HG03521 (cell line): ENCODE measurements around the gene ST6GALNAC3.

ENCODE experiments used
- ATAC-seq: cut with Tn5 transposase; IDR thresholded peaks from one replicate; pipeline ENCODE4 v1.9.1; 2021; ENCODE audit warnings: mild to moderate bottlenecking, moderate library complexity; ENCODE audit not compliant: unreplicated experiment

The ST6GALNAC3 gene

DNA sequence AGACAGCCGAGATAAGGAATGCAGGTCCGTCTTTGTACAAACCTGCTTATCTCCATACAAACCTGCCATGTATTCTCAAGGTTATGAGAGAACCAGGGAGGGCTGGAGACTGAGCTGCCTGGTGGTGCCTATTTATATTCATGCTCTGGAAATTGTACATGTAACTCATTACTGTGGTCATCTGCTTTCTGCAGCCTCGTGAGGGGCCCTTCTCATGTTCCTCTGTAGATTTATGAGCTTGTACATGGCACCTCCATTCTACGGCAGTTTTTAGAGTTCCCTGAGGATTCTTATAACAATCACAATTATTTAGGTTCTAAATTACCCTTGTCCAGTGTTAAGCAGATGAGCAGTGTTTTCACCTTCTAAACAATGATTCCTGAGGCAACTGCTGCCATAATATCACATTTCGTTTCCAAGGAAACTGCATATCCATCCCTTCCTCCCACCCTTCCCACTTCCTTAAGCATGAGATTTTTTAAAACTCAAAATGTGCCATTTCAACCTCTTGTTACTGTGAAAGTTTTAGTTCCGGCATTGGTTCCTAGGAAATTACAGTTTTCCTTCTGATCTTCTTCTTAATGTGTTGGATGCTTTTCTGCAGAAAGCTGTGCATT lies 112.1 kb downstream of the ST6GALNAC3 start:
- no peak for ATAC-seq

DNA sequence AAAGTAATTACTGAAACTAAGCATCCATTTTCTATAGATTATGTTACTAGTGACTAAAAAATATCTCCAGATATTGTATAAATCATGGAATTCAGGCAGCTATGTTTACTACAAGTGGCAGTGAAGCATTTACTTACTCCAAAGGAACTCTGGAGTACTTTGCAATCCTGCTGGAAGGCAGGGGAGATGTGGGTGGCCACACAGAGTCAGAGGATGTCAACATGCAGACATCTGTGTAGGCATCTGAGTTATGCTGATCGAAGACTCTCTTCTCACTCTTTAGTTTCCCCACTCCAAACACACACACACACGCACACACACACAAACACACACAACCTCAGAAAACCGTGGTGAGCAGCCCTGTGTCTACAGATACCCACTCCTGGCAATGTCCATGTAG lies 112.9 kb downstream of the ST6GALNAC3 start:
- ATAC-seq = no peak

DNA sequence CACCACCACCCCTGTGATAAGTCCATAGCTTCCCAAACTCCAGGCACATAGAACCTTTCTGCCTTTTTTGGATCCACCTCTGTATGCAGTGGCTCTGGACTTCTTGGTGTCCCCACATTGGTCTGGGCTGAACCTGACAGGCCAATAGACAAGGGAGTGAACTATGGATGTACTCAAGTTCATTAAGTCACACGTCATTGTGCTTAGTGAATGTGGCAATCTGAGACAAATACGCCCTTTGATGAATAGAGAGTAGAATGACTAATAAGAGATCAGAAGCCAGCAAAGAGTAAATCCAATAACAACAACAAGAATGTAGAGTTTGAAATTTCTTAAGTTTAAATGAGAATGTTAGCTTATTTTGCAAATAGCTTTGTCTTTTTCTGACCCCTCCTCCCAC lies 114.8 kb downstream of the ST6GALNAC3 start:
- no peak for ATAC-seq

DNA sequence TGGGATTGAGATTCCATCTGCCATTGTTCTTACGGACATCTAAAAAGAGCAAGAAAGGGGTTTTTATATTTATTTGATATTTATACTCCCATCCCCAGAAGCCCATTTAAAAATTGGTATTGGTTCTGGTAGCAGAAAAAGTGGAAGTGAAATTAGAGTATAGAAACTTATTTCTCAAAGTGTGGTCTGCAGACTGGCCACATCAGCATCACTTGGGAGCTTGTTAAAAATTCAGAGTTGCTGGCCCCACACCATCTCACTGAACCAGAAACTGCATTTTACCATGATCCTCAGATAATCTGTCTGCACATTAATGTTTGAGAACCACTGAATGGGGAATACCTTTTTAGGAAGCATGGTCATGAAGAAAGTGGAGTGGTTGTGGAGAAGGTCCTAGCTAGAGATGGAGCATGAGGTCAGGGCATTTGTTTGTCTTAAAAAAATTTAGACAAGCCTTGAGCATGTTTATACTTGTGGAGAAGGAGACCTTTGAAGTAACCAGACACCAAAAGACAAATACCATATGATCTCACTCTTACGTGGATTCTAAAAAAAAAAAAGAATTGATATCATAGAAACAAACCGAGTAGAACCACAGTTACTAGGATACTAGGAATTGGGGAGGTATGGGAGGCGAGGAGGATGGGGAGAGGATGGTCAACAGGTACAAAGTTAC lies 116.3 kb downstream of the ST6GALNAC3 start:
- ATAC-seq = no peak

DNA sequence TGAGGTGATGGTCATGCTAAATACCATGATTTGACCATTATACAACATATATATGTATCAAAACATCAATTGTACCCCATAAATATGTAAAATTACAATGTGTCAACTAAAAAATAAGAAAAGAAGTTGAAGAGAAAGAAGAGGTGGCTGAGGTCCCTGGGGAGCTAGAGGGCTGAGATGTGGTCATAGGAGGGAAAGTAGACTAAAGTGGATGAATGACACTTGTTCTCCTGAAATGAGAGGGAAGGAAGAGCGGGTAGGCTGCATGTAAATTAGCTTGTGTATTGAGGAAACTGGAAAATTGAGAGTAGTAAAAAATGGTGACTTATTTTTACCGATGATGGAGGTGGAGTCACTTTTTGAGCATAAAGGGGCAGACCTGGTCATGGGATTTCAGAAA lies 117.0 kb downstream of the ST6GALNAC3 start:
- ATAC-seq = no peak

DNA sequence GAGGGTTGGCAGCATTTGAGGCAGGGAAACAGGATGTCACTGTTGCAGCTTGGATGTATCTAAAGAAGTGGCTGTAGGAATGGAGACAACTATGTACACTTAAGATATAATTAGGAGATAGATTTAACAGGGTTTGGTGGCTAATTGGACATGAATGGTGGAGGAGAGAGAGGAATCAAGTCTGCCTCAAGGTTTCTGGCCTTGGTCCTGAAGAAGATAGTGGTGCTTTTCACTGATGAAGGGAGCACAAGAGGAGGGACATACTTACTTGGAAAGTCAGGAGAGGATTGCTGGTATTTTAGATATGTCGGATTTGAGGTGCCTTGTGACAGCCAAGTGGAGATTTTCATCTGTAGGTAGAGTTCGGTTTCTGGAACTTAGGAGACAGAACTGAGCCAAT lies 123.9 kb downstream of the ST6GALNAC3 start:
- no peak for ATAC-seq

GRCh38 chr1:76202670-76203069 lies 128.1 kb downstream of the ST6GALNAC3 start:
- no peak for ATAC-seq

GRCh38 chr1:76203127-76203526 lies 128.6 kb downstream of the ST6GALNAC3 start:
- no peak for ATAC-seq

GRCh38 chr1:76209238-76209637 lies 134.7 kb downstream of the ST6GALNAC3 start:
- ATAC-seq = no peak

DNA sequence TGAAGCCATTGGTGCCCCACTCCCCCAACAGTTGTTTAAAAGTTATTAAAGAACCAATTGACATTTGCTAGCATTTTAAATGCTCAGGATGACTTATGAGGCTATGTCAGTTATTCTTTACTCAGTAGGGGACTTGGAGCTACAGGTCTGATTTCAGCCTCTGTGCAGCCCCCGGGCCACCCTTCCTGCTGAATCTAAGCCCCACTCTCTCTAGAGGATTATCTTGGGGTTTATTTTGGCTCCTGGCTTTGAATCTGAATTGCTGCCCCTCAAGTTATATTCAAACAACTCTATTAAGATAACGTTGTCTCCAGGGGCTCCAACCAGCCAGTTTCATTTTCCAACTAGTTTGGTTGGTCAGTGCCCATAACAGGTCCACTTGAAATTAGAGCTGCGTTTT lies 135.1 kb downstream of the ST6GALNAC3 start:
- no peak for ATAC-seq

DNA sequence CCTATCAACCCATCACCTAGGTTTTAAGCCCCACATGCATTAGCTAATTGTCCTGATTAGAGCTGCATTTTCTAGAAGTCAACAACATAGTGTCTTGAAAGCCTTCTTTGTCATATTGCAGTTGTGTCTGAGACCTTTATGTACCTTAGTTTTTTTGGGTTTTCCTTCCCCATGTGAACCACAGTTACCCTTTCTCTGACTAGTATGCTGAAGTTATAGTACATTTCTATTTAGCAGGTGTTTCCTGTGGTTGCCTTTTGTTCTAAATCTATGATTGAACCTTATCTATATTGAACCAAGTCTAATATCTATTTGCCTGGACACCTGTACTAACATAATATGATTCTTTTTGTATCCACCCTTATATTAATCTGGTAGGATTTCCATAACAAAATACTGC lies 135.6 kb downstream of the ST6GALNAC3 start:
- ATAC-seq = no peak

DNA sequence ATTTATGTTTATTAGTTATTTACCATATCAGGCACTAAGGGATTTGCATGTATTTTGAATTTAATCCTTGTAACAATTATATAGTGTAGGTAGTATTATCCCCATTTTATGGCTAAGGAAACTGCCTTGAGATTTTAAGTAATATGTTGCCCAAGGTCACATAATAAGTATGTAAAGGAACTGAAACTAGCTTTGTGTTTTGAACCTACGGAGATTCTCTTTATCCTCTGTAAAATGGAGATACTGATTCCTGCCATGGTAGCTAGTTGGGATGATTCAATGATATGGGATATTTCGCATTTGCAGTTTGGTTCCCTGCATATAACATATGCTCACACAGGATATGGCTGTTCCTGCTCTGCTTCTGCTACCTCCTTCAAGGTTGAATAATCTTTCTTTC lies 144.3 kb downstream of the ST6GALNAC3 start:
- ATAC-seq = no peak

- ATAC-seq = no peak
These were observed 144.8 kb downstream of the ST6GALNAC3 start for GRCh38 chr1:76219366-76219818.

DNA sequence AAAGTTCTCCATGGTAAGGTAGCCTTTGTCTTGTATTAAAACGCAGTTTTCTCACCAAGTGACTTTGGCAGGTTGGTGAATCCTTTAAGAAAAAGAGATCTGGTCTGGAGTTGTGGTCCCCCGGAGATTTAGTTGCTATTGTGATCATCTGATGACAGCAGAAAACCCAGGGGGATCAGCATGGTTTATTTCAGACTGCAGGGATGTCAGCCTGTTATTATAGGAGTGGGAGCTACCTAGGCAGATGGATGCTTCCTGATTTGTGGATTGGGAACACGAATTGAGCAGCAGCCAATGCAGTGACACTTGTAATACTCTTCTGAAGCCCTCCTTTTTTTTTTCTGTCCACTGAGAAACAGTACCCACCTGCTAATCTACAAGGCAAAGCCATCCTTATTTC lies 150.2 kb downstream of the ST6GALNAC3 start:
- ATAC-seq = no peak

GRCh38 chr1:76225526-76225925 lies 151.0 kb downstream of the ST6GALNAC3 start:
- ATAC-seq = no peak

GRCh38 chr1:76227621-76228020 lies 153.1 kb downstream of the ST6GALNAC3 start:
- no peak for ATAC-seq

DNA sequence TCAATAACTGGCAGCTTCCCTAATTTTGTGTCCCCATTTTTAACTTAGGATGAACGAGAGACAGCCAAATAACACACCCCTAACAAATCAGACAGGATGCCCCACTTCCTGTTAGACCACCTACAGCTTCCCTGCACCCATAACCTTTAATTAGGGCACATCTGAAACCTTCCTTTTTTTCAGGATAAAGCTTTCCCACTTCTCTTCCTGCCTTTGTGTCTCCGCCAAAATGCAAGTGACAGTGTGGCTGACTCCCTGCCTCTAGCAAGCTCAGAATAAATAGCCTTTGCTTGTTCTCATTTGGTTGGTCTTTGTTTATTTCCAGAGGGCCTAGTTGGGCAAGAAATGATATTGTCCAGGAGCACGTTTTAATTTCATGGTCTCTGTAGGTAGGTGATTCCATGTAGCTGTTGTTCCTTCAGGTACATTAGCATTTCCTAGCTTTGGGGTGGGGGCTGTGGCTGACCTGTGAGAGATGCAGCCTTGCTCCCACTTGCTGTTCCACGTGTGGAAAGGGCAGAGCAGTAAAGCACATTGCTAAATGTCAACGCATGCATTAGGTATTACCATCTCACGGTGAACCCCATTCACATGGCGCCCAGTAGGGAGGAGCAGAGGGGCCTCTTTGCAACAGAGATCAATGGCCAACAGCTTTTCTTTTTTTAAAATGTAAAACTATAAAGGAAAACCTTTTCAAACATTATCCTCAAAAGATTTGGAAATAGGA lies 154.9 kb downstream of the ST6GALNAC3 start:
- ATAC-seq = no peak

DNA sequence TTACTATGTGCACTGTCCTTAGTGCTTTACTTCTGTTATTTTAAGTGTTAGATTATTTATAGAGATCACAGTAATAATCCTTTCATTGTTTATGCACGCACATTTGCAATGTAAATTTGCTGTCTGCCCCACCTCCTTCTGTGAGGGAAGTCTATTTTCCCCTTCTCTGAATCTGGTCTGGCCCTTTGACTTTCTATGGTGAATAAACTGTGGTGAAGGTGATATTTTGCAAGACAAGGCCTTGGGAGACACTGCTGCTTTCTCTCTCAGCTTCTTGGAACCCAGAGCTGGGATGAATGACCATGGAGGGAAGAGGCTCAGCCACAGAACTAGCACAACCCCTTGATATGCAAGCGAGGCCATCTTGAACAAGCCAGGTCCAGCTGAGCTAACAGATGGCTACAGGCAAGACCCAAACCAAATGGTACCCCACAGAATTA lies 156.3 kb downstream of the ST6GALNAC3 start:
- no peak for ATAC-seq

DNA sequence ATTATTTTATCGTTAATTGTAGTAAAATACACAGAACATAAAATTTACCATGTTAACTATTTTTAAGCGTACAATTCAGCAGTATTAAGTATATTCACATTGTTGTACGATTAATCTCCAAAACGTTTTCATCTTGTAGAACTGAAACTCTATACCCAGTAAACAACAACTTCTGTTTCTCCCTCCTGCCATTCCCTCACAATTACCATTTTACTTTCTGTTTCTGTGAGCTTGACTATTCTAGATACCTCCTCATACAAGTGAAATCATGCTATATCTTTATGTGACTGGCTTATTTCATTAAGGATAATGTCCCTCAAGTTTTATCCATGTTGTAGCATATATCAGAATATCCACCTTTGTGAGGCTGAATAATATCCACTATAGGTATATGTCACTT lies 156.8 kb downstream of the ST6GALNAC3 start:
- ATAC-seq = no peak

- ATAC-seq = no peak
These were observed 158.1 kb downstream of the ST6GALNAC3 start for GRCh38 chr1:76232666-76233065.

DNA sequence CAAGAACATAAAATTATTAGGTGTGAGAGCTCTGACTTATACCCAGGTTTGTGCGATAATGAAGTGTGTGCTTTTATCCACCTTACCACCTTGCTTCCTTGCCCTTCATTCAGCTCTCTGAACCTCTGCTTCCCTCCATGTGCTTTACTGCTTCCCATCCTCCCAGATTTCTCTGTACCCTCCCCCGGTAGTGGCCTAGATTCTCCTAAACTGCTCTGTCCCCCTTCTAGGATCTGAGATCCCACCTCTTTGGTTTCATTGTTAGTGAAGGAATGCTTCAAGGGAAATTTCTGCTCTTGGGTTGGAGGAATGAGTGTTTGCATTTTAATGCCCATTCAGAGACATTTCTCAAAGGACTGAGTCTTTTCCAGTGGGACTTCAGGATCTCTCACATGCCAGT lies 159.5 kb downstream of the ST6GALNAC3 start:
- no peak for ATAC-seq

DNA sequence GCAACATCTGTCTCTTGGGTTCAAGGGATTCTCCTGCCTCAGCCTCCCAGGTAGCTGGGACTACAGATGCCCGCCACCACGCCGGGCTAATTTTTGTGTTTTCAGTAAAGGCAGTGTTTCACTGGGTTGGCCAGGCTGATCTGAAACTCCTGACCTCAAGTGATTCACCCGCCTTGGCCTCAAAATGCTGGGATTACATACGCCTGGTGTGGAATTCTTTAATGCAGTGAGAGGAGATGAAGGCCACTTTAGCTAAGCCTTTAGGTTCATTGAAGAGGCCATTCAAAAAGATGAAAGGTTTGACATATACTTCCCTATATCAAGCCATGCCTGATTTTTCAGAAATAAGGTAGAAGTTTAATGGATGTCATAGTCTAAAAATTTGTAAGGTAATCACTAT lies 162.7 kb downstream of the ST6GALNAC3 start:
- no peak for ATAC-seq
